Heart left ventricle (tissue), 16 donors: ENCODE data around the gene NAA25. TPM values are rescaled to one million over a fixed set of nuclear protein-coding genes. Genes with fewer than 3 reads are reported as not detected.
"Not testable (repeated sequence)": the region's sequence is repeated elsewhere in the genome, so short reads cannot be mapped to it uniquely, and the experiment has no call there.

Experiments
- ATAC-seq, 4 donors: fragments of 200-7000 bp; cut with Tn5 transposase; one replicate each; pipeline ENCODE4 v1.9.1; 2020 to 2022; ENCODE audit warnings: moderate library complexity in 4 of 4, mild to moderate bottlenecking in 3 of 4, moderate number of reproducible peaks in 1 of 4
- DNase-seq, 5 donors: peaks; one replicate each; pipeline ENCODE4 v3.0.0-alpha.2; 2020
- H3K27ac ChIP-seq, 12 donors: fragments of 200-600 bp; sonication (generic) in 4 of 12; one replicate each; pipeline versions ENCODE4 v1.5.0 to v1.8.0; 2016 to 2022; ENCODE audit warnings: mild to moderate bottlenecking in 2 of 12
- H3K27me3 ChIP-seq, 9 donors: fragments of 200-600 bp; sonication (generic) in 2 of 9; one replicate each; pipeline versions ENCODE4 v1.5.1 to v1.8.0; 2016 to 2022; ENCODE audit warnings: mild to moderate bottlenecking in 3 of 9
- H3K36me3 ChIP-seq, 9 donors: fragments of 200-600 bp; sonication (generic) in 2 of 9; one replicate each; pipeline versions ENCODE4 v1.5.0 to v1.8.0; 2018 to 2022; ENCODE audit warnings: mild to moderate bottlenecking in 2 of 9
- H3K4me1 ChIP-seq, 12 donors: fragments of 200-600 bp; sonication (generic) in 4 of 12; one replicate each; pipeline versions ENCODE4 v1.5.0 to v1.8.0; 2016 to 2022; ENCODE audit warnings: mild to moderate bottlenecking in 3 of 12
- H3K4me3 ChIP-seq, 12 donors: fragments of 200-600 bp; sonication (generic) in 4 of 12; one replicate each; pipeline versions ENCODE4 v1.5.0 to v1.8.0; 2017 to 2022; ENCODE audit warnings: mild to moderate bottlenecking in 9 of 12, moderate library complexity in 4 of 12
- H3K9me3 ChIP-seq, 12 donors: fragments of 200-600 bp; sonication (generic) in 4 of 12; one replicate each; pipeline versions ENCODE4 v1.5.0 to v1.8.0; 2016 to 2022; ENCODE audit warnings: mild to moderate bottlenecking in 1 of 12
- CTCF ChIP-seq, 12 donors: fragments of 200-600 bp; sonication (generic) in 4 of 12; IDR thresholded peaks; one replicate each; pipeline versions ENCODE4 v1.5.0 to v1.8.0; 2018 to 2022; ENCODE audit warnings: antibody characterized with exemption in 12 of 12, mild to moderate bottlenecking in 5 of 12
- POLR2A ChIP-seq, 2 donors: fragments of 450-650 bp; IDR thresholded peaks; one replicate each; pipeline ENCODE4 v1.6.1; 2017; ENCODE audit warnings: antibody characterized with exemption in 2 of 2, mild to moderate bottlenecking in 2 of 2, moderate library complexity in 2 of 2
- WGBS, 4 donors: extraction: QIAGEN DNeasy Blood & Tissue Kit in 2 of 4; methylation state at CpG; one replicate each; pipeline versions ENCODE4 v1.1.5 to v1.1.7; 2013 to 2018; 5-methylcytosine and 5-hydroxymethylcytosine counted together
- intact Hi-C, 10 donors: fragments of 100-400 bp; cut with DNase I; formaldehyde crosslinking; loops; one replicate each; pipeline versions ENCODE4 v1.11.1 to v1.14.2; 2022
- polyA plus RNA-seq, 2 donors: library from polyadenylated mRNA; stranded (reverse); fragments of 200-250 nt; gene quantifications; one replicate each; pipeline ENCODE4 v1.2.3, GENCODE V29; 2013
- total RNA-seq, 9 donors: library from RNA; depleted of rRNA in 2 of 9; stranded (reverse); fragments of >200 nt in 2 of 9; fragmentation: NEBNext Ultra II Directional in 3 of 9; extraction: Animal tissue kit (Norgen Biotek cat#: 25700) in 3 of 9; gene quantifications; one replicate each; pipeline versions ENCODE4 v1.1.0 to v1.2.4, GENCODE V29; 2016 to 2023
- donor health status: ischemic (EF 13 %, LVEDD 7.1; RV severe dilation, severe dysfunction).
- donor health status: healthy with polysubstance abuse.
- donor health status: DM: no; HTN: yes; CAD: no.
- donor health status: DM: no; HTN: no; CAD: no.
- donor health status: ischemic (EF 25% LVEDD 6.9; RV normal size, moderate dysfunction).
- donor health status: ischemic (EF 25% LVEDD 5.7; RV mildly dilated, moderate dysfunction).
- donor health status: healthy.
- donor health status: DM: yes; HTN: yes; CAD: no.
- donor health status: ischemic (EF 35%, LVEDD 5.7; RV mildly dilated, moderate dysfunction).
- donor health status: nonischemic (EF 11% LVEDD 7.7; RV severe dilation, severe dysfunction).
- donor health status: DM: yes; HTN: yes; CAD: no.
- donor health status: PGD.
- donor health status: ischemic (EF 29% LVEDD 5.4; RV normal size, mild dysfunction).
- donor health status: nonischemic (EF 23%, LVEDD 6.1; RV moderate dilation, normal function).

The NAA25 gene
- total and polyA plus RNA-seq, 11 donors: 5.0 to 25.9 (median 14.4) TPM

GRCh38 chr12:111997300-111997699 is 111.3 kb downstream of the NAA25 start:
- no peaks in the 10 kb centered on the region for H3K9me3 ChIP-seq
- peak overlapping the region in 5 of 12 donors; percentile 29 to 50 (median 37) for H3K27ac ChIP-seq
- TF ChIP-seq CTCF (IDR thresholded peaks at IDR 0.05) (no peak), POLR2A (IDR thresholded peaks at IDR 0.05) (no peak)
- no peaks in the 10 kb centered on the region for H3K27me3 ChIP-seq
- no peak for DNase-seq
- peaks cover 0 to 68% (median 20%) of the 10 kb centered on the region in 12 donors for H3K4me1 ChIP-seq
- WGBS, 4 donors: 83 to 92% (median 90%) methylated on average over 2 of the region's 2 CpGs
- intact Hi-C loops: no loop called here
- no peak overlapping the region for H3K4me3 ChIP-seq
- peaks cover 0 to 12% (median 0%) of the 10 kb centered on the region in 9 donors for H3K36me3 ChIP-seq
- ATAC-seq: no peak

GRCh38 chr12:111995782-111996480 is 112.7 kb downstream of the NAA25 start:
- Histone ChIP-seq H3K27me3 (no peaks in the 10 kb centered on the region), H3K4me3 (no peak overlapping the region), H3K4me1 (peaks cover 0 to 58% (median 17%) of the 10 kb centered on the region in 12 donors), H3K9me3 (no peaks in the 10 kb centered on the region), H3K36me3 (peaks cover 0 to 7% (median 0%) of the 10 kb centered on the region in 9 donors), H3K27ac (no peak overlapping the region)
- WGBS, 4 donors: 96 to 100% (median 98%) methylated on average over 1 of the region's 1 CpG
- TF ChIP-seq CTCF (IDR thresholded peaks at IDR 0.05) (no peak), POLR2A (IDR thresholded peaks at IDR 0.05) (no peak)
- intact Hi-C loops: no loop called here
- ATAC-seq: no peak
- DNase-seq: no peak

- H3K9me3 ChIP-seq, H3K27me3 ChIP-seq, ATAC-seq, DNase-seq: not testable (repeated sequence)
- peaks cover 0 to 21% (median 0%) of the 10 kb centered on the region in 9 donors for H3K36me3 ChIP-seq
- H3K27ac ChIP-seq: peak overlapping the region in 3 of 12 donors; percentile 4 to 73 (median 25)
- 40 to 50% (median 47%) methylated on average over 17 of the region's 17 CpGs for WGBS, 4 donors
- H3K4me1 ChIP-seq: peaks cover 0 to 51% (median 16%) of the 10 kb centered on the region in 12 donors
- peak overlapping the region in 3 of 12 donors; percentile 17 to 44 (median 20) for H3K4me3 ChIP-seq
- intact Hi-C loops: loop anchor here in 1 of 10 donors (5.0 kb wide), 1 partner anchor 42 kb away; no protein-coding TSS in a partner anchor
These were observed 114.1 kb downstream of the NAA25 start for GRCh38 chr12:111994211-111995111.

GRCh38 chr12:111993292-111994150 is 115.1 kb downstream of the NAA25 start:
- no peak for TF ChIP-seq CTCF (IDR thresholded peaks at IDR 0.05)
- TF ChIP-seq POLR2A (IDR thresholded peaks at IDR 0.05): no peak
- Histone ChIP-seq H3K27me3 (no peaks in the 10 kb centered on the region), H3K9me3 (no peaks in the 10 kb centered on the region), H3K27ac (peak overlapping the region in 1 of 12 donors; percentile 73), H3K36me3 (peaks cover 0 to 22% (median 0%) of the 10 kb centered on the region in 9 donors), H3K4me3 (peak overlapping the region in 1 of 12 donors; percentile 44), H3K4me1 (peaks cover 0 to 51% (median 16%) of the 10 kb centered on the region in 12 donors)
- WGBS, 4 donors: 74 to 83% (median 77%) methylated on average over 2 of the region's 2 CpGs
- DNase-seq (no peak), ATAC-seq (no peak)
- intact Hi-C loops: loop anchor here in 1 of 10 donors (5.0 kb wide), 1 partner anchor 41 kb away; no protein-coding TSS in a partner anchor
